ENCODE measurements around the gene TMPRSS2. TPM values are rescaled to one million over a fixed set of nuclear protein-coding genes. Genes with fewer than 3 reads are reported as not detected.

The TMPRSS2 gene
- total RNA-seq, 1 donor from 2014 or later, result not detected

- intact Hi-C loops (cut with micrococcal nuclease), result no loop called here
- Histone ChIP-seq H3K4me1 (no peaks in the 10 kb centered on the region), H3K27ac (replicated peaks) (no peak overlapping the region), H3K4me3 (no peak overlapping the region), H3K9me3 (replicated peaks) (no peaks in the 10 kb centered on the region), H3K36me3 (no peaks in the 10 kb centered on the region), H3K27me3 (ENCODE audit: low read depth) (peaks cover 79% of the 10 kb centered on the region)
- no peak for DNase-seq
- no peak for TF ChIP-seq CTCF (IDR thresholded peaks at IDR 0.05; ENCODE audit: borderline replicate concordance)
Measured at GRCh38 chr21:41545500-41546359, 37.8 kb upstream of the TMPRSS2 start.

- intact Hi-C loops (cut with micrococcal nuclease), result no loop called here
- H3K4me3 ChIP-seq, result no peak overlapping the region
- H3K36me3 ChIP-seq, result no peaks in the 10 kb centered on the region
- DNase-seq, result no peak
- H3K9me3 ChIP-seq (replicated peaks), result no peaks in the 10 kb centered on the region
- peaks cover 93% of the 10 kb centered on the region for H3K27me3 ChIP-seq (ENCODE audit: low read depth)
- no peaks in the 10 kb centered on the region for H3K4me1 ChIP-seq
- no peak overlapping the region for H3K27ac ChIP-seq (replicated peaks)
- no peak for TF ChIP-seq CTCF (IDR thresholded peaks at IDR 0.05; ENCODE audit: borderline replicate concordance)
Measured at GRCh38 chr21:41542727-41543126, 34.8 kb upstream of the TMPRSS2 start.

- Histone ChIP-seq H3K27ac (replicated peaks) (no peak overlapping the region), H3K4me3 (no peak overlapping the region), H3K9me3 (replicated peaks) (no peaks in the 10 kb centered on the region), H3K4me1 (no peaks in the 10 kb centered on the region), H3K36me3 (no peaks in the 10 kb centered on the region), H3K27me3 (ENCODE audit: low read depth) (peaks cover 83% of the 10 kb centered on the region)
- intact Hi-C loops (cut with micrococcal nuclease), result no loop called here
- DNase-seq, result no peak
- TF ChIP-seq CTCF (IDR thresholded peaks at IDR 0.05; ENCODE audit: borderline replicate concordance), result no peak
Measured at GRCh38 chr21:41537356-41537755, 29.4 kb upstream of the TMPRSS2 start.

GRCh38 chr21:41536827-41537103 lies 28.8 kb upstream of the TMPRSS2 start:
- DNase-seq, result no peak
- H3K27ac ChIP-seq (replicated peaks), result no peak overlapping the region
- no peak for TF ChIP-seq CTCF (IDR thresholded peaks at IDR 0.05; ENCODE audit: borderline replicate concordance)
- no peaks in the 10 kb centered on the region for H3K9me3 ChIP-seq (replicated peaks)
- intact Hi-C loops (cut with micrococcal nuclease), result no loop called here
- H3K4me3 ChIP-seq, result no peak overlapping the region
- H3K36me3 ChIP-seq, result no peaks in the 10 kb centered on the region
- no peaks in the 10 kb centered on the region for H3K4me1 ChIP-seq
- peaks cover 77% of the 10 kb centered on the region for H3K27me3 ChIP-seq (ENCODE audit: low read depth)

GRCh38 chr21:41536076-41536826 lies 28.3 kb upstream of the TMPRSS2 start:
- H3K27ac ChIP-seq (replicated peaks), result no peak overlapping the region
- H3K4me1 ChIP-seq, result no peaks in the 10 kb centered on the region
- H3K9me3 ChIP-seq (replicated peaks), result no peaks in the 10 kb centered on the region
- H3K27me3 ChIP-seq (ENCODE audit: low read depth), result peaks cover 72% of the 10 kb centered on the region
- no peak for TF ChIP-seq CTCF (IDR thresholded peaks at IDR 0.05; ENCODE audit: borderline replicate concordance)
- intact Hi-C loops (cut with micrococcal nuclease), result no loop called here
- no peaks in the 10 kb centered on the region for H3K36me3 ChIP-seq
- H3K4me3 ChIP-seq, result no peak overlapping the region
- DNase-seq, result no peak

All from left ventricle myocardium inferior (tissue), 1 donor.